ENCODE results near the gene ZNF496. TPM values are rescaled to one million over a fixed set of nuclear protein-coding genes. Genes with fewer than 3 reads are reported as not detected.
A peak's percentile ranks its signal among the peaks of the same experiment; 100 is the strongest.

The ZNF496 gene
- total and polyA plus RNA-seq, 9 of the 15 experiments (the other 6 are each of a cell fraction or from before 2014, with no cell fraction given) = 4.3 to 54.0 (median 31.3) TPM

DNA sequence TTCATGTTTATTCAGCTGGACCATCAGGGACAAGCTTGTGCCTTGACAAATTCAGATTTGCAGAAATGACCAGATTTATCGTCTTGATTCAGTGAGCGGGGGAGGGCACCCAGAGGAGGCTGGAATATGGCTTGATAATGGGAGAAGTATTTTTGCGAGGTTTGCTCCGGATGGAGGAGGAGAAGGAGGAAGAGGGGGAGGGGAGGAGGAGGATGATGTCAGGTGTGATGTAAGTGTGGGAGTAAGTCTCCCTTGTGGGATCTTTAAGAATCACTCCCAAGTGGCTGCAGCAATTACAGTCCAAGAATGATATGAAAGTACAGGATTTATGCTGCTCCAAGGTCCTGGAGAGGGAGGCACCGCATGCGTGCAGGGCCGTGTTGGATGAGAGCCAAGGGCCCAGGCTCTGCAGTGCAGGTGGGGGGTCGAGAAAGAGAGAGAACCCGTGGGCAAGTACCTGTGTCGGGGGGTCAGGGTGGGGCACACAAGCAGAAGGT is 5.6 kb upstream of the ZNF496 start:
- POLR2A ChIA-PET = interaction anchor here (0.7 to 1.4 kb wide), 4 partner anchors 10 to 32 kb away, joined by 3 to 7 read pairs (median 3); no protein-coding TSS in a partner anchor
- Histone ChIP-seq H4K20me1 (replicated peaks; ENCODE audit: control insufficient read depth, insufficient read depth, low read length) (peaks cover 14% of the 10 kb centered on the region; the same call in 1 of the 2 replicates), H3K79me2 (ENCODE audit: control insufficient read depth, insufficient read depth, low read length) (peaks cover 57% of the 10 kb centered on the region), H3K4me3 (no peak overlapping the region), H3K9me3 (replicated peaks; ENCODE audit: control insufficient read depth, insufficient read depth, low read depth, low read length) (no peaks in the 10 kb centered on the region), H3K9me1 (ENCODE audit: control insufficient read depth, insufficient read depth, low read length) (peaks cover 11% of the 10 kb centered on the region), H3K36me3 (ENCODE audit: control insufficient read depth, insufficient read depth, low read length) (peaks cover 58% of the 10 kb centered on the region), H2AFZ (ENCODE audit: low read depth, low read length) (no peak overlapping the region), H3K9ac (ENCODE audit: insufficient read depth in 1 of 2, low read depth in 2 of 2, low read length in 2 of 2) (no peak overlapping the region), H3K27me3 (ENCODE audit: control insufficient read depth in 2 of 2, insufficient read depth in 2 of 2, low read length in 2 of 2) (no peaks in the 10 kb centered on the region), H3K4me2 (ENCODE audit: insufficient read depth, low read length) (no peak overlapping the region), H3K4me1 (replicated peaks in 1 of 2; ENCODE audit: control insufficient read depth in 2 of 2, insufficient read depth in 2 of 2, low read length in 2 of 2) (peaks cover 42 to 47% of the 10 kb centered on the region in 2 experiments), H3K27ac (ENCODE audit: extremely low read depth, low read depth, low read length) (no peak overlapping the region)
- intact Hi-C loops (cut with micrococcal nuclease) (no loop called here), in situ Hi-C loops (cut with MboI) (no loop called here)
- DNase-seq (ENCODE audit: extremely low read depth in 1 of 4, low spot score in 3 of 4) = peak in 2 of 4 experiments; percentile 39 to 45
- peak; percentile 11 for ATAC-seq
- CTCF ChIA-PET (ENCODE audit: low intra/inter-chr PET ratio) = no interaction called here
- 33% methylated on average over 10 of the region's 10 CpGs for WGBS (ENCODE audit: insufficient coverage, low coverage, missing lambda C conversion rate)
- no TSS peak for BruUV-seq (replicated peaks)
- FAIRE-seq = peak; percentile 61
- TF ChIP-seq ZBTB12 (CRISPR knock-in tag; IDR thresholded peaks at IDR 0.05) = no peak
- TF ChIP-seq POLR2B (IDR thresholded peaks at IDR 0.05; ENCODE audit: low read depth, partially characterized antibody) = peak; percentile 44
- TF ChIP-seq, protein P1, sequence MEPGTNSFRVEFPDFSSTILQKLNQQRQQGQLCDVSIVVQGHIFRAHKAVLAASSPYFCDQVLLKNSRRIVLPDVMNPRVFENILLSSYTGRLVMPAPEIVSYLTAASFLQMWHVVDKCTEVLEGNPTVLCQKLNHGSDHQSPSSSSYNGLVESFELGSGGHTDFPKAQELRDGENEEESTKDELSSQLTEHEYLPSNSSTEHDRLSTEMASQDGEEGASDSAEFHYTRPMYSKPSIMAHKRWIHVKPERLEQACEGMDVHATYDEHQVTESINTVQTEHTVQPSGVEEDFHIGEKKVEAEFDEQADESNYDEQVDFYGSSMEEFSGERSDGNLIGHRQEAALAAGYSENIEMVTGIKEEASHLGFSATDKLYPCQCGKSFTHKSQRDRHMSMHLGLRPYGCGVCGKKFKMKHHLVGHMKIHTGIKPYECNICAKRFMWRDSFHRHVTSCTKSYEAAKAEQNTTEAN (CRISPR knock-in tag; IDR thresholded peaks at IDR 0.05) = no peak
- no peak for TF ChIP-seq ZNF384 (IDR thresholded peaks at IDR 0.05; ENCODE audit: low read depth, low read length)
- TF ChIP-seq, protein P2, sequence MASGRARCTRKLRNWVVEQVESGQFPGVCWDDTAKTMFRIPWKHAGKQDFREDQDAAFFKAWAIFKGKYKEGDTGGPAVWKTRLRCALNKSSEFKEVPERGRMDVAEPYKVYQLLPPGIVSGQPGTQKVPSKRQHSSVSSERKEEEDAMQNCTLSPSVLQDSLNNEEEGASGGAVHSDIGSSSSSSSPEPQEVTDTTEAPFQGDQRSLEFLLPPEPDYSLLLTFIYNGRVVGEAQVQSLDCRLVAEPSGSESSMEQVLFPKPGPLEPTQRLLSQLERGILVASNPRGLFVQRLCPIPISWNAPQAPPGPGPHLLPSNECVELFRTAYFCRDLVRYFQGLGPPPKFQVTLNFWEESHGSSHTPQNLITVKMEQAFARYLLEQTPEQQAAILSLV (tag; IDR thresholded peaks at IDR 0.05) = no peak
- TF ChIP-seq PTBP1 (IDR thresholded peaks at IDR 0.05; ENCODE audit: low read depth, low read length) = no peak
- peak; percentile 72 for TF ChIP-seq HDAC2 (IDR thresholded peaks at IDR 0.05)
- TF ChIP-seq POLR2G (IDR thresholded peaks at IDR 0.05; ENCODE audit: low read depth, low read length) = no peak
- TF ChIP-seq KHSRP (IDR thresholded peaks at IDR 0.05) = no peak
- no peak for TF ChIP-seq TBL1XR1 (IDR thresholded peaks at IDR 0.05; ENCODE audit: low read length in 2 of 2)
- no peak for TF ChIP-seq ZNF395 (CRISPR knock-in tag; IDR thresholded peaks at IDR 0.05)
- no peak for TF ChIP-seq KLF1 (tag; IDR thresholded peaks at IDR 0.05)
- no peak for TF ChIP-seq SMARCA5 (IDR thresholded peaks at IDR 0.05)
- TF ChIP-seq ZNF444 (CRISPR knock-in tag; IDR thresholded peaks at IDR 0.05) = no peak
- no peak for TF ChIP-seq ZNF668 (CRISPR knock-in tag; IDR thresholded peaks at IDR 0.05)
- no peak for TF ChIP-seq ATF6 (CRISPR knock-in tag; IDR thresholded peaks at IDR 0.05)
- no peak for TF ChIP-seq ZFP1 (CRISPR knock-in tag; IDR thresholded peaks at IDR 0.05)
